B cell (primary cell): ENCODE data around the gene NUDT14. TPM values are rescaled to one million over a fixed set of nuclear protein-coding genes. Genes with fewer than 3 reads are reported as not detected.

Source experiments
- ATAC-seq: fragments of 200-7000 bp; cut with Tn5 transposase; one replicate; pipeline ENCODE4 v1.10.0; 2021; ENCODE audit warnings: low read depth, mild to moderate bottlenecking, moderate number of reproducible peaks, moderate library complexity
- CTCF ChIA-PET: fragments of 350-600 bp; sonication (Branson Sonifier 250); formaldehyde crosslinking; loops from one replicate; lab custom pipeline; 2021; ENCODE audit warnings: antibody characterized with exemption, inconsistent platforms; lab: Charles Lee
- POLR2A ChIA-PET: fragments of 350-600 bp; sonication (Branson Sonifier 250); formaldehyde crosslinking; loops from one replicate; lab custom pipeline; 2021; ENCODE audit warnings: antibody characterized with exemption; lab: Charles Lee
- DNase-seq: peaks from one replicate; pipeline ENCODE4 v3.0.0; 2013
- H2AFZ ChIP-seq: 2 replicates; pipeline ENCODE4 v1.6.1; 2012; ENCODE audit warnings: mild to moderate bottlenecking, low read depth, low read length; ENCODE audit not compliant: insufficient read depth, poor library complexity, severe bottlenecking
- H3K27ac ChIP-seq, 2 donors: 1 replicate in 1 of 2; 2 replicates in 1 of 2; pipeline ENCODE4 v1.5.1; 2012 to 2013; ENCODE audit warnings: low read length in 2 of 2, mild to moderate bottlenecking in 2 of 2, moderate library complexity in 1 of 2
- H3K27me3 ChIP-seq, 4 experiments: fragments of 200-600 bp in 1 of 4; sonication (generic) in 1 of 4; replicated peaks in 1 of 4; 1 replicate in 2 of 4; 2 replicates in 2 of 4; pipeline versions ENCODE4 v1.6.1 to v1.7.0; 2013 to 2016; ENCODE audit warnings: low read length in 3 of 4, mild to moderate bottlenecking in 2 of 4, mixed read lengths in 1 of 4, moderate library complexity in 1 of 4; ENCODE audit not compliant: insufficient read depth in 4 of 4, control insufficient read depth in 3 of 4; ENCODE audit errors: control extremely low read depth in 1 of 4
- H3K36me3 ChIP-seq, 2 experiments: replicated peaks in 1 of 2; 1 replicate in 1 of 2; 2 replicates in 1 of 2; pipeline versions ENCODE4 v1.6.1 to v1.7.1; 2013; ENCODE audit warnings: low read length in 1 of 2; ENCODE audit not compliant: insufficient read depth in 2 of 2, control insufficient read depth in 1 of 2; ENCODE audit errors: control extremely low read depth in 1 of 2, extremely low read depth in 1 of 2
- H3K4me1 ChIP-seq, 2 donors: fragments of 200-600 bp in 1 of 2; sonication (generic) in 1 of 2; 1 replicate in 1 of 2; 2 replicates in 1 of 2; pipeline versions ENCODE4 v1.5.1 to v1.6.1; 2013 to 2017; ENCODE audit warnings: low read length in 2 of 2; ENCODE audit not compliant: control insufficient read depth in 2 of 2, insufficient read depth in 2 of 2
- H3K4me2 ChIP-seq: replicated peaks from 2 replicates; pipeline ENCODE3; 2012; ENCODE audit warnings: mild to moderate bottlenecking, low read depth, low read length; ENCODE audit not compliant: poor library complexity, severe bottlenecking
- H3K4me3 ChIP-seq, 5 experiments: fragments of 200-600 bp in 1 of 5; sonication (generic) in 1 of 5; 1 replicate in 3 of 5; 2 replicates in 2 of 5; pipeline versions ENCODE4 v1.5.1 to v1.7.0; 2011 to 2016; ENCODE audit warnings: low read length in 4 of 5, mild to moderate bottlenecking in 4 of 5, low read depth in 2 of 5, control low read depth in 1 of 5, moderate library complexity in 1 of 5; ENCODE audit not compliant: insufficient read depth in 1 of 5; ENCODE audit errors: control extremely low read depth in 1 of 5, extremely low read depth in 1 of 5
- H3K79me2 ChIP-seq: fragments of 200-600 bp; sonication (generic); one replicate; pipeline ENCODE4 v1.6.0; 2016; ENCODE audit warnings: low read length; ENCODE audit not compliant: control insufficient read depth, insufficient read depth
- H3K9ac ChIP-seq: fragments of 200-600 bp; sonication (generic); 2 replicates; pipeline ENCODE4 v1.6.1; 2017; ENCODE audit warnings: mild to moderate bottlenecking, low read length, moderate library complexity
- H3K9me3 ChIP-seq, 3 donors: one replicate each; pipeline versions ENCODE4 v1.6.1 to v1.7.1; 2013; ENCODE audit warnings: low read length in 2 of 3; ENCODE audit not compliant: control insufficient read depth in 2 of 3, insufficient read depth in 1 of 3; ENCODE audit errors: control extremely low read depth in 1 of 3
- H4K20me1 ChIP-seq: 2 replicates; pipeline ENCODE4 v1.6.0; 2012; ENCODE audit warnings: mild to moderate bottlenecking, low read length; ENCODE audit not compliant: insufficient read depth, control insufficient read depth, poor library complexity, severe bottlenecking
- H3K27ac Mint-ChIP-seq: one replicate; pipeline ENCODE4 v1.8.0; 2021; ENCODE audit warnings: mixed read lengths
- H3K27me3 Mint-ChIP-seq: one replicate; pipeline ENCODE4 v1.8.0; 2021; ENCODE audit warnings: mixed read lengths
- H3K4me1 Mint-ChIP-seq: one replicate; pipeline ENCODE4 v1.8.0; 2021; ENCODE audit warnings: mixed read lengths
- H3K4me3 Mint-ChIP-seq: one replicate; pipeline ENCODE4 v1.8.0; 2021; ENCODE audit warnings: mixed read lengths
- H3K9me3 Mint-ChIP-seq: one replicate; pipeline ENCODE4 v1.8.0; 2022; ENCODE audit warnings: mixed read lengths; ENCODE audit not compliant: insufficient read depth
- EZH2 ChIP-seq: IDR thresholded peaks from 2 replicates; pipeline ENCODE4 v1.6.1; 2012; ENCODE audit warnings: borderline replicate concordance, low read depth, mild to moderate bottlenecking, moderate library complexity, low read length; ENCODE audit not compliant: insufficient read depth, poor library complexity, severe bottlenecking
- WGBS: methylation state at CpG from one replicate; pipeline ENCODE4 v1.1.5; 2013; ENCODE audit warnings: missing lambda C conversion rate; ENCODE audit not compliant: insufficient coverage; 5-methylcytosine and 5-hydroxymethylcytosine counted together
- intact Hi-C: fragments of 100-400 bp; cut with micrococcal nuclease; formaldehyde crosslinking; loops from one replicate; pipeline ENCODE4 v1.10.0; 2022
- polyA plus RNA-seq: library from polyadenylated mRNA; depleted of rRNA; stranded (reverse); fragments of >200 nt; gene quantifications from 2 replicates; pipeline ENCODE4 v1.2.3, GENCODE V29; 2012
- total RNA-seq, 2 donors: library from RNA; stranded (reverse); fragments of 120-200 nt in 1 of 2; gene quantifications; 1 replicate in 1 of 2; 2 replicates in 1 of 2; pipeline versions ENCODE4 v1.2.3 to v1.2.4, GENCODE V29; 2013 to 2022
- TF ChIP-seq, protein P1 (sequence below): fragments of 200-600 bp; IDR thresholded peaks from one replicate; pipeline ENCODE4 v1.8.0; 2022; ENCODE audit warnings: antibody characterized with exemption, mild to moderate bottlenecking

The NUDT14 gene
- total and polyA plus RNA-seq, 2 donors (not counting 1 experiment from before 2014, with no cell fraction given): 17.4 to 31.6 TPM

DNA sequence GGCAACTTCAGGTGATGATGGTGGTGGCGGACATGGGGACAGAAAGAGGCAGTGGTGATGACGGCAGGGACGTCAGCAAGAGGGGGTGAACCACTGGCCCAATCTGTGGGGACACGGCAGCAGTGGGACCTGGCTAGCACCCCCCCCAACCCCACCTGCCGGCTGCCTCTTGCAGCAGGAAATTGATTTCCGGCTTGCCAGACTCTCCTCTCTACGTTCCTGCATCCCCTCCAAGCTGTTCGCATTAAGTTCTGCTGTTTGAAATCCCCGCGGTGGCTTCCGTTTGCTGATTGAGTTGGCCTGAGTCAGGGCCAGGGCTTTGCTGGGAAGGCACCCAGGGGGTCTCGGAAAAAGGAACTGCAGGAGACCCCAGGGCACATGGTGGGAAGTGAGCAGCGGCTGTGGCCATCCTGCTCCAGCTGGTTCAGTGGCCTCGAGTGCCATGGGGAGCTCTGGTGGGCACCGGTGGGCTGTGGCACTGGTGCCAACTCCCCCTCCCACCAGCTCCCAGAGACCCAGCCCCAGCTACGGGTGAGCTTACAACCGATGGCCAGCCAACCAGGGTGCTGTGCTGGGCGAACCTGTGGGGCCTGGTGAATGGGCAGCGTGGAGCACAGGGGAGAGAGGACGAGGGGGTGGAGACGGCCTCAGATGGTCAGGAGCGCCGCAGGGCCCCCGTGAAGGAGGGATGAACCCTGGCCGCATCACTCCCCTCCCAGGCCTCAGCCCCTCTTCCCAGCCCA lies 14.6 kb upstream of the NUDT14 start:
- TF ChIP-seq EZH2: no peak
- TF ChIP-seq, protein P1, sequence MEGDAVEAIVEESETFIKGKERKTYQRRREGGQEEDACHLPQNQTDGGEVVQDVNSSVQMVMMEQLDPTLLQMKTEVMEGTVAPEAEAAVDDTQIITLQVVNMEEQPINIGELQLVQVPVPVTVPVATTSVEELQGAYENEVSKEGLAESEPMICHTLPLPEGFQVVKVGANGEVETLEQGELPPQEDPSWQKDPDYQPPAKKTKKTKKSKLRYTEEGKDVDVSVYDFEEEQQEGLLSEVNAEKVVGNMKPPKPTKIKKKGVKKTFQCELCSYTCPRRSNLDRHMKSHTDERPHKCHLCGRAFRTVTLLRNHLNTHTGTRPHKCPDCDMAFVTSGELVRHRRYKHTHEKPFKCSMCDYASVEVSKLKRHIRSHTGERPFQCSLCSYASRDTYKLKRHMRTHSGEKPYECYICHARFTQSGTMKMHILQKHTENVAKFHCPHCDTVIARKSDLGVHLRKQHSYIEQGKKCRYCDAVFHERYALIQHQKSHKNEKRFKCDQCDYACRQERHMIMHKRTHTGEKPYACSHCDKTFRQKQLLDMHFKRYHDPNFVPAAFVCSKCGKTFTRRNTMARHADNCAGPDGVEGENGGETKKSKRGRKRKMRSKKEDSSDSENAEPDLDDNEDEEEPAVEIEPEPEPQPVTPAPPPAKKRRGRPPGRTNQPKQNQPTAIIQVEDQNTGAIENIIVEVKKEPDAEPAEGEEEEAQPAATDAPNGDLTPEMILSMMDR: no peak
- H3K9me3 ChIP-seq: peaks cover 0 to 11% (median 0%) of the 10 kb centered on the region in 3 donors
- Mint-ChIP-seq H3K4me3 (peak overlapping the region; percentile 32), H3K27me3 (peaks cover 39% of the 10 kb centered on the region), H3K4me1 (peaks cover 32% of the 10 kb centered on the region), H3K9me3 (no peaks in the 10 kb centered on the region), H3K27ac (no peak overlapping the region)
- POLR2A ChIA-PET: no interaction called here
- ATAC-seq (no peak), DNase-seq (no peak)
- H3K4me1 ChIP-seq: peaks cover 43 to 47% of the 10 kb centered on the region in 2 donors
- no peak overlapping the region for H3K9ac ChIP-seq
- peak overlapping the region; percentile 68 for H3K4me2 ChIP-seq
- no peaks in the 10 kb centered on the region for H3K79me2 ChIP-seq
- H3K27ac ChIP-seq: no peak overlapping the region
- no peaks in the 10 kb centered on the region for H3K36me3 ChIP-seq
- intact Hi-C loops: no loop called here
- CTCF ChIA-PET: interaction anchor here (0.6 to 1.7 kb wide), 2 partner anchors 71 to 105 kb away, joined by 4 to 5 read pairs; no protein-coding TSS in a partner anchor
- peaks cover 0 to 72% (median 31%) of the 10 kb centered on the region in 4 experiments for H3K27me3 ChIP-seq
- H4K20me1 ChIP-seq: no peaks in the 10 kb centered on the region
- 17% methylated on average over 21 of the region's 25 CpGs for WGBS
- H3K4me3 ChIP-seq: no peak overlapping the region
- H2AFZ ChIP-seq: no peak overlapping the region

DNA sequence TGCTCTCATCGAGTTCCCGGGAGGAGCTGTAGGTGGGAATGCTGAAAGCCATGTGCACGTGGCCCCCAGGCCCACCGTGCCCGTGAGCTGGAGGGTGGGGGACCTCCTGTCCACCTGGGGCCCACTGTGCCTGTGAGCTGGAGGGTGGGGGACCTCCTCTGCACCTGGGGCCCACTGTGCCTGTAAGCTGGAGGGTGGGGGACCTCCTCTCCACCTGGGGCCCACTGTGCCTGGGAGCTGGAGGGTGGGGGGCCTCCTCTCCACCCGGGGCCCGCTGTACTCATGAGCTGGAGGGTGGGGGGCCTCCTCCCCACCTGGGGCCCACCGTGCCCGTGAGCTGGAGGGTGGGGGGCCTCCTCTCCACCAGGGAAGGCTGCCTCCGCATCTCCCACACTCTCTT lies 13.9 kb upstream of the NUDT14 start:
- Histone ChIP-seq H2AFZ (no peak overlapping the region), H3K4me2 (peak overlapping the region; percentile 68), H3K27ac (no peak overlapping the region), H3K9me3 (peaks cover 0 to 11% (median 0%) of the 10 kb centered on the region in 3 donors), H3K9ac (no peak overlapping the region), H4K20me1 (no peaks in the 10 kb centered on the region), H3K36me3 (no peaks in the 10 kb centered on the region), H3K79me2 (no peaks in the 10 kb centered on the region), H3K4me3 (no peak overlapping the region), H3K4me1 (peaks cover 43 to 47% of the 10 kb centered on the region in 2 donors), H3K27me3 (peaks cover 0 to 66% (median 30%) of the 10 kb centered on the region in 4 experiments)
- no peak for DNase-seq
- H3K4me3 Mint-ChIP-seq: no peak overlapping the region
- no peaks in the 10 kb centered on the region for H3K9me3 Mint-ChIP-seq
- ChIA-PET POLR2A (no interaction called here), CTCF (interaction anchor here (0.6 to 1.7 kb wide), 2 partner anchors 72 to 105 kb away, joined by 4 to 5 read pairs; no protein-coding TSS in a partner anchor)
- intact Hi-C loops: no loop called here
- TF ChIP-seq EZH2: no peak
- TF ChIP-seq, protein P1: no peak
- peaks cover 37% of the 10 kb centered on the region for H3K27me3 Mint-ChIP-seq
- peaks cover 32% of the 10 kb centered on the region for H3K4me1 Mint-ChIP-seq
- 78% methylated on average over 6 of the region's 10 CpGs for WGBS
- no peak for ATAC-seq
- no peak overlapping the region for H3K27ac Mint-ChIP-seq
